Neural progenitor cell (in vitro differentiated cells): ENCODE data around the gene ZFP36. TPM values are rescaled to one million over a fixed set of nuclear protein-coding genes. Genes with fewer than 3 reads are reported as not detected.

ENCODE experiments used
- DNase-seq: peaks from one replicate; pipeline ENCODE4 v3.0.0-alpha.2; 2016; ENCODE audit warnings: low spot score
- H2AFZ ChIP-seq: fragments of 200-600 bp; sonication (generic); replicated peaks from 2 replicates; pipeline ENCODE4 v1.6.1; 2016; ENCODE audit warnings: antibody characterized with exemption
- H3F3A ChIP-seq: fragments of 200-600 bp; sonication (generic); 2 replicates; pipeline ENCODE4 v1.6.1; 2016; ENCODE audit warnings: antibody characterized with exemption, low read depth
- H3K27ac ChIP-seq: fragments of 200-600 bp; sonication (generic); 2 replicates; pipeline ENCODE4 v1.5.1; 2016; ENCODE audit warnings: mild to moderate bottlenecking
- H3K27me3 ChIP-seq: fragments of 200-600 bp; sonication (generic); 2 replicates; pipeline ENCODE4 v1.6.1; 2016; ENCODE audit warnings: mild to moderate bottlenecking, moderate library complexity
- H3K36me3 ChIP-seq: fragments of 200-600 bp; sonication (generic); 2 replicates; pipeline ENCODE4 v1.5.1; 2016
- H3K4me1 ChIP-seq: fragments of 200-600 bp; sonication (generic); 2 replicates; pipeline ENCODE4 v1.6.1; 2016; ENCODE audit warnings: mixed run types
- H3K4me2 ChIP-seq: fragments of 200-600 bp; sonication (generic); 2 replicates; pipeline ENCODE4 v1.6.1; 2016
- H3K4me3 ChIP-seq: fragments of 200-600 bp; sonication (generic); 2 replicates; pipeline ENCODE4 v1.5.1; 2016
- H3K79me2 ChIP-seq: fragments of 200-600 bp; sonication (generic); 2 replicates; pipeline ENCODE4 v1.6.1; 2016; ENCODE audit warnings: low read depth
- H3K9ac ChIP-seq: fragments of 200-600 bp; sonication (generic); 2 replicates; pipeline ENCODE4 v1.6.1; 2016
- H3K9me3 ChIP-seq: fragments of 200-600 bp; sonication (generic); 2 replicates; pipeline ENCODE4 v1.5.1; 2016; ENCODE audit warnings: low read depth
- H4K20me1 ChIP-seq: fragments of 200-600 bp; sonication (generic); 2 replicates; pipeline ENCODE4 v1.6.1; 2016; ENCODE audit warnings: low read depth
- H3K27ac Mint-ChIP-seq: 3 replicates; pipeline ENCODE4 v1.8.0; 2021; ENCODE audit warnings: mixed read lengths
- H3K27me3 Mint-ChIP-seq: 2 replicates; pipeline ENCODE4 v1.8.0; 2022; ENCODE audit warnings: low read depth, mild to moderate bottlenecking, inconsistent platforms, moderate library complexity, mixed read lengths; ENCODE audit not compliant: insufficient read depth
- H3K36me3 Mint-ChIP-seq: 3 replicates; pipeline ENCODE4 v1.8.0; 2021; ENCODE audit warnings: mixed read lengths
- H3K4me1 Mint-ChIP-seq: 3 replicates; pipeline ENCODE4 v1.8.0; 2021; ENCODE audit warnings: mixed read lengths
- H3K4me3 Mint-ChIP-seq: 3 replicates; pipeline ENCODE4 v1.8.0; 2021; ENCODE audit warnings: mild to moderate bottlenecking, moderate library complexity, mixed read lengths
- H3K9me3 Mint-ChIP-seq: 3 replicates; pipeline ENCODE4 v1.8.0; 2020; ENCODE audit warnings: mixed read lengths
- CTCF ChIP-seq: fragments of 200-600 bp; sonication (generic); IDR thresholded peaks from 2 replicates; pipeline ENCODE4 v1.5.1; 2017; ENCODE audit warnings: antibody characterized with exemption, mild to moderate bottlenecking
- EZH2 ChIP-seq: fragments of 200-600 bp; sonication (generic); IDR thresholded peaks from 2 replicates; pipeline ENCODE4 v1.6.1; 2017; ENCODE audit warnings: antibody characterized with exemption, mild to moderate bottlenecking, moderate library complexity
- EZH2phosphoT487 ChIP-seq: fragments of 200-600 bp; sonication (generic); IDR thresholded peaks from 2 replicates; pipeline ENCODE4 v1.6.1; 2017; ENCODE audit warnings: antibody characterized with exemption
- total RNA-seq: library from RNA; depleted of rRNA; stranded (reverse); fragments of >200 nt; gene quantifications from 2 replicates; pipeline ENCODE4 v1.2.3, GENCODE V29; 2015; ENCODE audit warnings: low replicate concordance

The ZFP36 gene
- total RNA-seq, 1 donor from 2014 or later: not detected

- no peak overlapping the region for H3K9ac ChIP-seq
- H3K4me2 ChIP-seq: peak overlapping the region; percentile 87
- H3K27ac ChIP-seq: no peak overlapping the region
- H2AFZ ChIP-seq: no peak overlapping the region
- peaks cover 27% of the 10 kb centered on the region for H4K20me1 ChIP-seq
- peaks cover 28% of the 10 kb centered on the region for H3K27me3 Mint-ChIP-seq
- H3K27ac Mint-ChIP-seq: peak overlapping the region; percentile 99
- TF ChIP-seq EZH2: no peak
- TF ChIP-seq CTCF: no peak
- TF ChIP-seq EZH2phosphoT487: no peak
- peaks cover 10% of the 10 kb centered on the region for H3K36me3 Mint-ChIP-seq
- H3K36me3 ChIP-seq: no peaks in the 10 kb centered on the region
- H3K79me2 ChIP-seq: peaks cover 28% of the 10 kb centered on the region
- DNase-seq: no peak
- H3K27me3 ChIP-seq: peaks cover 24% of the 10 kb centered on the region
- peak overlapping the region; percentile 99 for H3K4me3 Mint-ChIP-seq
- H3F3A ChIP-seq: peaks cover 47% of the 10 kb centered on the region
- H3K4me1 ChIP-seq: peaks cover 27% of the 10 kb centered on the region
- H3K9me3 ChIP-seq: no peaks in the 10 kb centered on the region
- H3K4me1 Mint-ChIP-seq: peaks cover 47% of the 10 kb centered on the region
- peak overlapping the region; percentile 67 for H3K4me3 ChIP-seq
- H3K9me3 Mint-ChIP-seq: peaks cover 4% of the 10 kb centered on the region
Observed at GRCh38 chr19:39410831-39411080, 4.1 kb downstream of the ZFP36 start.

- peaks cover 4% of the 10 kb centered on the region for H3K9me3 Mint-ChIP-seq
- peak overlapping the region; percentile 99 for H3K27ac Mint-ChIP-seq
- H3K27me3 Mint-ChIP-seq: peaks cover 28% of the 10 kb centered on the region
- Histone ChIP-seq H3K4me1 (peaks cover 23% of the 10 kb centered on the region), H3K27me3 (peaks cover 22% of the 10 kb centered on the region), H3K79me2 (peaks cover 33% of the 10 kb centered on the region), H3K4me3 (peak overlapping the region; percentile 57), H3K36me3 (no peaks in the 10 kb centered on the region), H3K9ac (no peak overlapping the region), H3K4me2 (peak overlapping the region; percentile 40), H3K9me3 (no peaks in the 10 kb centered on the region), H4K20me1 (peaks cover 32% of the 10 kb centered on the region), H2AFZ (no peak overlapping the region), H3F3A (peaks cover 42% of the 10 kb centered on the region), H3K27ac (no peak overlapping the region)
- TF ChIP-seq EZH2phosphoT487 (no peak), CTCF (no peak), EZH2 (no peak)
- H3K4me1 Mint-ChIP-seq: peaks cover 47% of the 10 kb centered on the region
- no peak for DNase-seq
- peaks cover 10% of the 10 kb centered on the region for H3K36me3 Mint-ChIP-seq
- H3K4me3 Mint-ChIP-seq: peak overlapping the region; percentile 99
Observed at GRCh38 chr19:39411081-39411831, 4.6 kb downstream of the ZFP36 start.

GRCh38 chr19:39411832-39412099 is 5.1 kb downstream of the ZFP36 start:
- peak; percentile 93 for DNase-seq
- H3K9me3 ChIP-seq: no peaks in the 10 kb centered on the region
- peaks cover 38% of the 10 kb centered on the region for H3K79me2 ChIP-seq
- H3K27ac ChIP-seq: no peak overlapping the region
- H3K9ac ChIP-seq: no peak overlapping the region
- peaks cover 28% of the 10 kb centered on the region for H3K27me3 Mint-ChIP-seq
- peaks cover 37% of the 10 kb centered on the region for H4K20me1 ChIP-seq
- peak overlapping the region; percentile 99 for H3K27ac Mint-ChIP-seq
- peak overlapping the region; percentile 57 for H3K4me3 ChIP-seq
- peak; percentile 98 for TF ChIP-seq CTCF
- no peak for TF ChIP-seq EZH2phosphoT487
- H2AFZ ChIP-seq: no peak overlapping the region
- H3K9me3 Mint-ChIP-seq: peaks cover 4% of the 10 kb centered on the region
- peak overlapping the region; percentile 99 for H3K4me3 Mint-ChIP-seq
- peaks cover 22% of the 10 kb centered on the region for H3K27me3 ChIP-seq
- no peaks in the 10 kb centered on the region for H3K36me3 ChIP-seq
- peaks cover 23% of the 10 kb centered on the region for H3K4me1 ChIP-seq
- peaks cover 42% of the 10 kb centered on the region for H3F3A ChIP-seq
- H3K36me3 Mint-ChIP-seq: peaks cover 10% of the 10 kb centered on the region
- peaks cover 46% of the 10 kb centered on the region for H3K4me1 Mint-ChIP-seq
- peak overlapping the region; percentile 40 for H3K4me2 ChIP-seq
